HG03558 (cell line): ENCODE data around the gene GNAL.

Source experiments
- ATAC-seq: cut with Tn5 transposase; IDR thresholded peaks from one replicate; pipeline ENCODE4 v1.9.1; 2021; ENCODE audit warnings: moderate number of reproducible peaks; ENCODE audit not compliant: unreplicated experiment; ENCODE audit errors: extremely low read depth

Gene GNAL

GRCh38 chr18:11800566-11801334, 111.7 kb downstream of the GNAL start:
- no peak for ATAC-seq

GRCh38 chr18:11801573-11801972, 112.5 kb downstream of the GNAL start:
- no peak for ATAC-seq

- ATAC-seq, result no peak
Observed at GRCh38 chr18:11802158-11802557, 113.1 kb downstream of the GNAL start.

GRCh38 chr18:11802586-11802985, 113.5 kb downstream of the GNAL start:
- no peak for ATAC-seq

GRCh38 chr18:11807233-11807632, 118.2 kb downstream of the GNAL start:
- no peak for ATAC-seq

- no peak for ATAC-seq
Observed at GRCh38 chr18:11808001-11808855, 119.2 kb downstream of the GNAL start.

GRCh38 chr18:11809895-11810294, 120.8 kb downstream of the GNAL start:
- no peak for ATAC-seq

- ATAC-seq, result no peak
Observed at GRCh38 chr18:11810379-11810778, 121.3 kb downstream of the GNAL start.

GRCh38 chr18:11811009-11811408, 121.9 kb downstream of the GNAL start:
- ATAC-seq, result no peak

GRCh38 chr18:11817229-11817628, 128.2 kb downstream of the GNAL start:
- ATAC-seq, result no peak

- no peak for ATAC-seq
Observed at GRCh38 chr18:11818486-11819203, 129.6 kb downstream of the GNAL start.

GRCh38 chr18:11819938-11820337, 130.9 kb downstream of the GNAL start:
- ATAC-seq, result no peak

- no peak for ATAC-seq
Observed at GRCh38 chr18:11820697-11821096, 131.6 kb downstream of the GNAL start.

- no peak for ATAC-seq
Observed at GRCh38 chr18:11821208-11821607, 132.1 kb downstream of the GNAL start.

- ATAC-seq, result no peak
Observed at GRCh38 chr18:11821643-11822237, 132.7 kb downstream of the GNAL start.

- no peak for ATAC-seq
Observed at GRCh38 chr18:11823545-11823944, 134.5 kb downstream of the GNAL start.

GRCh38 chr18:11826836-11827235, 137.8 kb downstream of the GNAL start:
- no peak for ATAC-seq

GRCh38 chr18:11828786-11829432, 139.8 kb downstream of the GNAL start:
- no peak for ATAC-seq

GRCh38 chr18:11830585-11830984, 141.5 kb downstream of the GNAL start:
- ATAC-seq, result no peak

GRCh38 chr18:11831921-11832320, 142.9 kb downstream of the GNAL start:
- ATAC-seq, result no peak
